ENCODE results near the gene RILPL2. TPM values are rescaled to one million over a fixed set of nuclear protein-coding genes. Genes with fewer than 3 reads are reported as not detected.
A peak's percentile ranks its signal among the peaks of the same experiment; 100 is the strongest.

RILPL2 gene
- total and polyA plus RNA-seq, 2 of the 13 experiments (the other 11 are each of a cell fraction or from before 2014, with no cell fraction given), result 2.7 to 8.1 TPM

DNA sequence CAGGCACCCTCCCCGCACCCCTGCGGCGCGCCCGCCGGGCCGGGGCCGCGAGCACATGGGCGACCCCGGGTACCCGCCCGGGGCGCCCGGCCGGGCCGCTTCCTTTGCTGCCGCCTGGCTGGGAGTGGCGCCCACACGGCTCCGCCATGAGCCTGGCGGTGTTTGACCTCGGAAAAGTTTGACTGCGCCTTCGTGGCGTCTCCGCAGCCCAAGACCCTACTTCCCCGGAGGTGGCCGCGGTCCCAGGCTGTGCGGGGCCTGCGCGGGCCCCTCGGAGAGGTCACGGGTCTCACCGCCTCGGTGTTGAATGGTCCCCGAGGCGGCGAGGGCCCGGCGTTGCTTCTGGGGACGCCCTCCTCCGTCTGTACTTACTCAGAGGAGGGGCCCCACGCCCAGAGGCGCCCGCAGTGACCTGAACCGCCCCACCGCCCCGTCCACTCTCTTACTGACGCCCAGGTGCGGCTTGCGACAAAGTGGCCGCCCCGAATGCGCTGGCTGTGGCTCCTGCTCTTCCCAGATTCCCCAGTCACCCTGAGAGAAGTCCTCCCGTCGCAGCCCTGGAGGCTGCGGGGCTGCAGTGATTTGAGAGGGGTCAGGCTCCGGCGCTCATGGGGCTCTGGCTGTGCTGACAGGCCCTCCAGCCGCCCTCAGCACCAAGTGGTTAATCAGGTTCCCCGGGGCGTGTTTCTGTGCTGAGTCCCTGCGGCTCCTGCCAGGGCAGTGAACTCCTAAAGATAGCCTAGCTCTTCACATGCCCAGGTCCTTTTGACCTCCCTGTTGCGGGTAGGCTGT, 46.7 kb downstream of the RILPL2 start (continued):
- TF ChIP-seq, protein P1, sequence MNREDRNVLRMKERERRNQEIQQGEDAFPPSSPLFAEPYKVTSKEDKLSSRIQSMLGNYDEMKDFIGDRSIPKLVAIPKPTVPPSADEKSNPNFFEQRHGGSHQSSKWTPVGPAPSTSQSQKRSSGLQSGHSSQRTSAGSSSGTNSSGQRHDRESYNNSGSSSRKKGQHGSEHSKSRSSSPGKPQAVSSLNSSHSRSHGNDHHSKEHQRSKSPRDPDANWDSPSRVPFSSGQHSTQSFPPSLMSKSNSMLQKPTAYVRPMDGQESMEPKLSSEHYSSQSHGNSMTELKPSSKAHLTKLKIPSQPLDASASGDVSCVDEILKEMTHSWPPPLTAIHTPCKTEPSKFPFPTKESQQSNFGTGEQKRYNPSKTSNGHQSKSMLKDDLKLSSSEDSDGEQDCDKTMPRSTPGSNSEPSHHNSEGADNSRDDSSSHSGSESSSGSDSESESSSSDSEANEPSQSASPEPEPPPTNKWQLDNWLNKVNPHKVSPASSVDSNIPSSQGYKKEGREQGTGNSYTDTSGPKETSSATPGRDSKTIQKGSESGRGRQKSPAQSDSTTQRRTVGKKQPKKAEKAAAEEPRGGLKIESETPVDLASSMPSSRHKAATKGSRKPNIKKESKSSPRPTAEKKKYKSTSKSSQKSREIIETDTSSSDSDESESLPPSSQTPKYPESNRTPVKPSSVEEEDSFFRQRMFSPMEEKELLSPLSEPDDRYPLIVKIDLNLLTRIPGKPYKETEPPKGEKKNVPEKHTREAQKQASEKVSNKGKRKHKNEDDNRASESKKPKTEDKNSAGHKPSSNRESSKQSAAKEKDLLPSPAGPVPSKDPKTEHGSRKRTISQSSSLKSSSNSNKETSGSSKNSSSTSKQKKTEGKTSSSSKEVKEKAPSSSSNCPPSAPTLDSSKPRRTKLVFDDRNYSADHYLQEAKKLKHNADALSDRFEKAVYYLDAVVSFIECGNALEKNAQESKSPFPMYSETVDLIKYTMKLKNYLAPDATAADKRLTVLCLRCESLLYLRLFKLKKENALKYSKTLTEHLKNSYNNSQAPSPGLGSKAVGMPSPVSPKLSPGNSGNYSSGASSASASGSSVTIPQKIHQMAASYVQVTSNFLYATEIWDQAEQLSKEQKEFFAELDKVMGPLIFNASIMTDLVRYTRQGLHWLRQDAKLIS (CRISPR knock-in tag; IDR thresholded peaks at IDR 0.05), result no peak
- TF ChIP-seq ZNF24 (IDR thresholded peaks at IDR 0.05) (no peak), ZNF766 (CRISPR knock-in tag; IDR thresholded peaks at IDR 0.05; ENCODE audit: borderline replicate concordance) (no peak), EP300 (IDR thresholded peaks at IDR 0.05; ENCODE audit: low read depth in 2 of 2, low read length in 2 of 2) (no peak), EP300 (CRISPR knock-in tag; IDR thresholded peaks at IDR 0.05; ENCODE audit: borderline replicate concordance) (no peak), DNMT1 (CRISPR knock-in tag; IDR thresholded peaks at IDR 0.05) (no peak), ZKSCAN5 (CRISPR knock-in tag; IDR thresholded peaks at IDR 0.05) (no peak), ZNF749 (CRISPR knock-in tag; IDR thresholded peaks at IDR 0.05; ENCODE audit: borderline replicate concordance) (no peak), ARNT (IDR thresholded peaks at IDR 0.05) (no peak), ZNF138 (CRISPR knock-in tag; IDR thresholded peaks at IDR 0.05; ENCODE audit: low read depth) (no peak), FOXM1 (CRISPR knock-in tag; IDR thresholded peaks at IDR 0.05) (no peak), IRX3 (CRISPR knock-in tag; IDR thresholded peaks at IDR 0.05; ENCODE audit: borderline replicate concordance, low read depth) (no peak), MEIS2 (CRISPR knock-in tag; IDR thresholded peaks at IDR 0.05) (no peak), ZNF263 (CRISPR knock-in tag; IDR thresholded peaks at IDR 0.05) (peak; percentile 73)
- TF ChIP-seq, protein P2, sequence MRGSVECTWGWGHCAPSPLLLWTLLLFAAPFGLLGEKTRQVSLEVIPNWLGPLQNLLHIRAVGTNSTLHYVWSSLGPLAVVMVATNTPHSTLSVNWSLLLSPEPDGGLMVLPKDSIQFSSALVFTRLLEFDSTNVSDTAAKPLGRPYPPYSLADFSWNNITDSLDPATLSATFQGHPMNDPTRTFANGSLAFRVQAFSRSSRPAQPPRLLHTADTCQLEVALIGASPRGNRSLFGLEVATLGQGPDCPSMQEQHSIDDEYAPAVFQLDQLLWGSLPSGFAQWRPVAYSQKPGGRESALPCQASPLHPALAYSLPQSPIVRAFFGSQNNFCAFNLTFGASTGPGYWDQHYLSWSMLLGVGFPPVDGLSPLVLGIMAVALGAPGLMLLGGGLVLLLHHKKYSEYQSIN (CRISPR knock-in tag; IDR thresholded peaks at IDR 0.05; ENCODE audit: borderline replicate concordance), result no peak
- TF ChIP-seq, protein P3, sequence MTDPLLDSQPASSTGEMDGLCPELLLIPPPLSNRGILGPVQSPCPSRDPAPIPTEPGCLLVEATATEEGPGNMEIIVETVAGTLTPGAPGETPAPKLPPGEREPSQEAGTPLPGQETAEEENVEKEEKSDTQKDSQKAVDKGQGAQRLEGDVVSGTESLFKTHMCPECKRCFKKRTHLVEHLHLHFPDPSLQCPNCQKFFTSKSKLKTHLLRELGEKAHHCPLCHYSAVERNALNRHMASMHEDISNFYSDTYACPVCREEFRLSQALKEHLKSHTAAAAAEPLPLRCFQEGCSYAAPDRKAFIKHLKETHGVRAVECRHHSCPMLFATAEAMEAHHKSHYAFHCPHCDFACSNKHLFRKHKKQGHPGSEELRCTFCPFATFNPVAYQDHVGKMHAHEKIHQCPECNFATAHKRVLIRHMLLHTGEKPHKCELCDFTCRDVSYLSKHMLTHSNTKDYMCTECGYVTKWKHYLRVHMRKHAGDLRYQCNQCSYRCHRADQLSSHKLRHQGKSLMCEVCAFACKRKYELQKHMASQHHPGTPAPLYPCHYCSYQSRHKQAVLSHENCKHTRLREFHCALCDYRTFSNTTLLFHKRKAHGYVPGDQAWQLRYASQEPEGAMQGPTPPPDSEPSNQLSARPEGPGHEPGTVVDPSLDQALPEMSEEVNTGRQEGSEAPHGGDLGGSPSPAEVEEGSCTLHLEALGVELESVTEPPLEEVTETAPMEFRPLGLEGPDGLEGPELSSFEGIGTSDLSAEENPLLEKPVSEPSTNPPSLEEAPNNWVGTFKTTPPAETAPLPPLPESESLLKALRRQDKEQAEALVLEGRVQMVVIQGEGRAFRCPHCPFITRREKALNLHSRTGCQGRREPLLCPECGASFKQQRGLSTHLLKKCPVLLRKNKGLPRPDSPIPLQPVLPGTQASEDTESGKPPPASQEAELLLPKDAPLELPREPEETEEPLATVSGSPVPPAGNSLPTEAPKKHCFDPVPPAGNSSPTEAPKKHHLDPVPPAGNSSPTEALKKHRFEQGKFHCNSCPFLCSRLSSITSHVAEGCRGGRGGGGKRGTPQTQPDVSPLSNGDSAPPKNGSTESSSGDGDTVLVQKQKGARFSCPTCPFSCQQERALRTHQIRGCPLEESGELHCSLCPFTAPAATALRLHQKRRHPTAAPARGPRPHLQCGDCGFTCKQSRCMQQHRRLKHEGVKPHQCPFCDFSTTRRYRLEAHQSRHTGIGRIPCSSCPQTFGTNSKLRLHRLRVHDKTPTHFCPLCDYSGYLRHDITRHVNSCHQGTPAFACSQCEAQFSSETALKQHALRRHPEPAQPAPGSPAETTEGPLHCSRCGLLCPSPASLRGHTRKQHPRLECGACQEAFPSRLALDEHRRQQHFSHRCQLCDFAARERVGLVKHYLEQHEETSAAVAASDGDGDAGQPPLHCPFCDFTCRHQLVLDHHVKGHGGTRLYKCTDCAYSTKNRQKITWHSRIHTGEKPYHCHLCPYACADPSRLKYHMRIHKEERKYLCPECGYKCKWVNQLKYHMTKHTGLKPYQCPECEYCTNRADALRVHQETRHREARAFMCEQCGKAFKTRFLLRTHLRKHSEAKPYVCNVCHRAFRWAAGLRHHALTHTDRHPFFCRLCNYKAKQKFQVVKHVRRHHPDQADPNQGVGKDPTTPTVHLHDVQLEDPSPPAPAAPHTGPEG (CRISPR knock-in tag; IDR thresholded peaks at IDR 0.05), result no peak; the same call in 1 of the 2 replicates
- TF ChIP-seq, protein P4, sequence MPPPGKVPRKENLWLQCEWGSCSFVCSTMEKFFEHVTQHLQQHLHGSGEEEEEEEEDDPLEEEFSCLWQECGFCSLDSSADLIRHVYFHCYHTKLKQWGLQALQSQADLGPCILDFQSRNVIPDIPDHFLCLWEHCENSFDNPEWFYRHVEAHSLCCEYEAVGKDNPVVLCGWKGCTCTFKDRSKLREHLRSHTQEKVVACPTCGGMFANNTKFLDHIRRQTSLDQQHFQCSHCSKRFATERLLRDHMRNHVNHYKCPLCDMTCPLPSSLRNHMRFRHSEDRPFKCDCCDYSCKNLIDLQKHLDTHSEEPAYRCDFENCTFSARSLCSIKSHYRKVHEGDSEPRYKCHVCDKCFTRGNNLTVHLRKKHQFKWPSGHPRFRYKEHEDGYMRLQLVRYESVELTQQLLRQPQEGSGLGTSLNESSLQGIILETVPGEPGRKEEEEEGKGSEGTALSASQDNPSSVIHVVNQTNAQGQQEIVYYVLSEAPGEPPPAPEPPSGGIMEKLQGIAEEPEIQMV (CRISPR knock-in tag; IDR thresholded peaks at IDR 0.05; ENCODE audit: low read depth), result no peak

Measured in HepG2 (cell line).